Middle frontal gyrus (tissue), 1 donor: ENCODE measurements around the gene CRYL1.
A peak's percentile ranks its signal among the peaks of the same experiment; 100 is the strongest.

Source experiments
- DNase-seq: peaks from one replicate; pipeline ENCODE4 v3.0.0-alpha.2; 2015; ENCODE audit warnings: low spot score; ENCODE audit errors: extremely low spot score

CRYL1 gene, protein sequence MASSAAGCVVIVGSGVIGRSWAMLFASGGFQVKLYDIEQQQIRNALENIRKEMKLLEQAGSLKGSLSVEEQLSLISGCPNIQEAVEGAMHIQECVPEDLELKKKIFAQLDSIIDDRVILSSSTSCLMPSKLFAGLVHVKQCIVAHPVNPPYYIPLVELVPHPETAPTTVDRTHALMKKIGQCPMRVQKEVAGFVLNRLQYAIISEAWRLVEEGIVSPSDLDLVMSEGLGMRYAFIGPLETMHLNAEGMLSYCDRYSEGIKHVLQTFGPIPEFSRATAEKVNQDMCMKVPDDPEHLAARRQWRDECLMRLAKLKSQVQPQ

DNA sequence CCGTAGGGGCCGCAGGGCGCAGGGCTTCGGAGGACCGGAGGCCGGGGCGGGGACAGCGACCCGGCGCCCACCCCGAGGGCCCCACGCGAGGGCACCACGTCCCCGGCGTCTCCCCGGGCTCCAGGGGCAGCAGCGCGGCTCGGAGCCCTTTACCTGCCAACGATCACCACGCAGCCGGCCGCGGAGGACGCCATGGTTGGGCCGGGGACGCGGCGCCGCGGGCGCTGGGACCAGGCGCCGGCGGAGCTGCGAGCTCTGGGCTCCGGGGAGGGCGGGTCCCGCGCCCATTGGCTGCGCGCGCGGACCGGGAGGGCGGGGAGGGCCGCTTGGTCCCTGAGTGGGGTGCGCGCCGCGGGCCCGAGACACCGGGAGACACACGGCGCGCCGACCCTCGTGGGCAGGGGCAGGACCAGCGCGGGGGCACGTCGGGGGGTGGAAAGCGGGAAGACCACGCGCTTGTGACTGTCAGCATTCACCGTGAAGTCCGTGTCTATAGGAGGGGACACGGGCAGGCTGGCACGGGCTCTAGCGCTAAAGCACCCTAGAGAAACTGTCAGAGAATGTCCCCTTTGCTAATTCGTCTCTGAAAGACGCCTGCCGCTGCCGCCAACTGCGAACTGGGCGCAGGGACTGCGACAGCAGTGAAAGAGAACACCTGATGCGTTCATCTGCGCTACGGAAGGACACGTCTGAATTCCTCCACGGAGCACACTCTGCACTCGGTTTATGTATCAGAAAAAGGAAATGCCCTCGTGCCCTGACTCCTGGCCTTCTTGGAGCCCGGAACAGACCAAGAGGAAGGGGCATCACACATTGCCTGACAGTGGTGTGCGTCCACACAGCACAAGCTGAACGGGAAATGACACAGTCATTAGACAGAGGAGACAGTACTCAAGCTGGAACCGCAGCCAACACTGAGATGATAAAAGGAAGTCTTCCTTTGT lies at the start of gene CRYL1:
Gene CRYL1, minus strand, starts transcription at position 257 of the 944 bp plus-strand sequence. Its CDS starts 63 bp downstream, at position 194.
- DNase-seq = peak; percentile 68

DNA sequence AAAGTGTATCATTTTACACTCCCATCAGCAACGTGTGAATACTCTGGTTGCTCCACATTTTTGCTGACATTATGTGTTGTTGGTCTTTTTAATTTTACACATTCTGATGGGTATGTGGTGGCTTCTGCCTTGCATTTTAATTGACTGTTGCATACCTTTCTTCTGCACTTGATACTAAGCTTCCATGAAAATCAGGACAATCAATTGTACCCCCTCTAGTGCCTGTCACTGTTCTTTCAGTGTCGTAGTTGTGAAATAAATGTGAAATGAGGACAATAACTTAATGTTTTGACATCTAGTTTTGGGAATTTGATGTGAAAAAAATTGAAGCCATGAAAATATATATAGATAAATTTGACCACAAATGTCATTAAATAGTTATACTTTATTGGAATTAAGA lies 48.0 kb upstream of the CRYL1 start:
- no peak for DNase-seq

DNA sequence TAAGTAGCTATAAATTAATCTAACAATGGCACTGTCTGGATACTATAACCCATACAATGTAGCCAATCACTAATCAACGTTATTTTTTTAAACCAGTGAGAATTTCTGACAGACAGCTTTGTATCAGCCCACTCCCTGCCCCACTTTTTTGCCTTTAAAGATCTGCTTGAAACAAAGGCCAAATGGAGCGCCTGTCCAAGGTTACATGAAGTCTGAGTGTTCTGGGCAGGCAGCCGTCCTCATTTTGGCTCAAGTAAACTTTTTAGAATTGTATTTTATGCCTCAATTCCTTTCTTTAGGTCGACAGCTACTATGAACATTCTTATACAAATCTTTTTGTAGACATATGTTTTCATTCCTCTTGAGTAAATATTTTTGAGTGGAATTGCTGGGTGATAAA lies 47.5 kb upstream of the CRYL1 start:
- DNase-seq = no peak

DNA sequence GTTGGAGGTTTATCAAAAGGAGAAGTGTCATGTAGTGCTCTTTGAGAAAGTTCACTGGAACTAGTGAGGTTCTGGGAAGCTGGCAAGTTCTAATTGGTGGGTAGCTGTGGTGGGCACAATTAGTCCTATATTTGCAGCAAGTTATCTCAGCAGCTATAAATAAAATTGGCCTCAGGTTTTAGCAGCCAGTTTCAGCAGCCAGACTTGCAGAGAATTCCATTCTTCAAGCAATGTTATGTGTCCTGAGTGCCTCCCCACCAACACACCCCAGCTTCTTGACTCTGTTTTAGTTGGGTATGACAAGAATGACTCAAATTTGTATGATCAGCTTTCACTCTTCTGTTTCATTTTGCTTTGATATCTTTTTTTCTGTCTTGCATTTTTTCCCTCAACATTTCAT lies 46.0 kb upstream of the CRYL1 start:
- DNase-seq = no peak

DNA sequence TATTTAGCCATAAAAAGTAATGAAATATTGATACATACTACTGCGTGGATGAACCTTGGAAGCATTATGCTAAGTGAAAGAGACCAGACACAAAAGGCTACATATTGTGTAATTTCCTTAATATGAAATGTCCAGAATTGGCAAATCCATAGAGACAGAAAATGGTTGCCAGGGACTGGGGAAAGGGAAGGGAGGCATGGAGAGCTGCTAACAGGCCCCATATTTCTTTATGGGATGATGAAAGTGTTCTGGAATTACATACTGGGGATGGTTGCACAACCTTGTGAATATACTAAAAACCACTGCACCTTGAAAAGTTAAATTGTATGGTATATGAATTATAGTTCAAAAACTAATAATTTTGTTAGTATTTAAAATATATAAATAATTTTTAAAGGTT lies 44.9 kb upstream of the CRYL1 start:
- DNase-seq = no peak

DNA sequence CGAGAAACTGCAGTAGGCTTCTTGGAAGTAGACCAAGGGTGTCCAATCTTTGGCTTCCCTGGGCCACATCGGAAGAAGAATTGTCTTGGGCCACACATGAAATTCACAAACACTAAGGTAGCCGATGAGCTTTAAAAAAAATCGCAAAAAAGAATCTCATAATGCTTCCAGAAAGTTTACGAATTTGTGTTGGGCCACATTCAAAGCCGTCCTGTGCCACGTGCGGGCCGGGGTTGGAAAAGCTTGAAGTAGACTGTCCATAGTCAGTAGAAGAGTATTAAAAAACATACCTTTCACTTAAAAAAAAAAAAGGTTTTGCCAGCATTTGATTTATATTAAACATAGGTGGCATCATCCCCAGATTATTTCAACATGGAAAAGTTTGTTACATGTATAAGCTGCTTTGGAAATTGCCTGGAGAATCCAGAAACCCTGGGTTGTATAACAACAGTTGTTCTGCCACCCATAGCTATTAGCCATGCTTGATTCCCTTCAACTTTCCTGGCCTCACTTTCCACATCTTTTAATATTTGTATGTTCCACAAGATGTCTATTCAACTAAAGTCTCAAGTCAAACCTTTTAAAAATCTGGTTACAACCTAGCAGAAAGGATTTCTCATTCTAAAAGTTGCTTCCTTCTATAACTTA lies 42.3 kb upstream of the CRYL1 start:
- no peak for DNase-seq

DNA sequence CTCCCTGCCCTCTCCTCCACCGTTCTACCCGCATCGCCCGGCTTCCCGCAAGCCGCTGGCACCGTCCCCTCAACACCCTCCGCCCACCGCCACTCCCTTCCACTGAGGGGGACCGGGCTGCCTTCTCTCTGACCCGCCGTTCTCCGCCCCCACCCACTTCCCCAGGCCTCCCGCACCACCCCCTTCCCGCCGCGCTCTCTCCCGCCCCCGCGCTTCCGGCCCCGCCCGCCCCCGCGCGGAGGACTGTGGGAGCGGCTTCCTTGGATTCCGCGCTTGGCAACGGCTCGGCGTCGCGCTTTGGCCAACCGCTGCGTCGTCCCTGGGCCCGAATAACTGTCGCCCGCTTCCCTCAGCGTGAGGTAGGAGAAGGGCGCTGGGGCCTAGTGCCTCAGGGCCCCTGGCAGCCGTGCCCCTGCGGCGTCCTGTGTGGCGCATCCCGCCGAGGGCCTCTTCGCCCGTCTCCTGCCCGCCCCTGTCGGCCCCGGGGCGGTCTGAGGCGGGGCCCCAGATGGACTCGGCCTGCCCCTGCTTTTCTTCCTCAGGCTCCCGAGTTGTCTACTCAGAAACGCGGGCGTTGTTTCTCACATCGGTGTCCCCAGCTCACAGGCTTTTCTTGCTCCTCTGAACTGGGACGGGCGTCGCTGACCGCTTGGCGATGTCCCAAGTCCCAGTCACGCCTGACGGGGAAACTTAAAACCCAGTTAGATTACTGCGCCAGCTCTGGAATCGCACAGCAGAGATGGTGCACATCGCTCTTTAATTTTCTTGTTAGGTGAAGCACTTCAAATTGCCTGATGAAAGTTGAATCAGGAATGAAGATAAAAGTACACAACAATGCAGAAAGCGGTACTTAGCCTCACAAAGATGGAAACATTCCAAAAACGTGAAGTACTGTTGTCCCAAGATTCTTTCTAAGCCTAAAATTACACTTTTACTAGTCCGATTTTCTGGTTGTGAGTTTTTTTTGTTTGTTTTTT lies 41.5 kb upstream of the CRYL1 start, which contains the start of gene IFT88:
Gene IFT88, plus strand, starts transcription at position 260 of the 977 bp plus-strand sequence. CDS start 7,229 bp downstream, outside the sequence.
- DNase-seq = peak; percentile 64

DNA sequence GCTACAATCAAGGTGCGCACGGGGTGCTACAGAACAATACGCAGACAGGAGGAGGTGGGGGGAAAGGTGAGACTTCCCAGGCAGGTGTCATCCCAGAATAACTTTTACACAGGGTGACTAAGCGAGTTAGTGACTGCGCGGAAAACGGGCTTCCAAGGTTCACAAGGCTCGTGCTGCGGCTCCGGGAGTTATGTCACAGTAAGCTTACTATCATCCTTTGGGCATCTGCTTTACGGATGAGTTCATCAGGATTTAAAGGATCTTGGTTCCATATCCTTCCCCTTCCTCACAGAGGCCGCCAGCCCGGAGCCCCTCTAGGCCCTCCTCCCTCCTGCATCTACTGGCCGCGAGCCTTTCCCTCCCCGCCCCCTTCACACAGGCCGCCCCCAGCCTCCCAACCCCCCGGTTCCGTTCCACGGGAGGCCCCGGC lies 40.8 kb upstream of the CRYL1 start:
- DNase-seq = no peak

DNA sequence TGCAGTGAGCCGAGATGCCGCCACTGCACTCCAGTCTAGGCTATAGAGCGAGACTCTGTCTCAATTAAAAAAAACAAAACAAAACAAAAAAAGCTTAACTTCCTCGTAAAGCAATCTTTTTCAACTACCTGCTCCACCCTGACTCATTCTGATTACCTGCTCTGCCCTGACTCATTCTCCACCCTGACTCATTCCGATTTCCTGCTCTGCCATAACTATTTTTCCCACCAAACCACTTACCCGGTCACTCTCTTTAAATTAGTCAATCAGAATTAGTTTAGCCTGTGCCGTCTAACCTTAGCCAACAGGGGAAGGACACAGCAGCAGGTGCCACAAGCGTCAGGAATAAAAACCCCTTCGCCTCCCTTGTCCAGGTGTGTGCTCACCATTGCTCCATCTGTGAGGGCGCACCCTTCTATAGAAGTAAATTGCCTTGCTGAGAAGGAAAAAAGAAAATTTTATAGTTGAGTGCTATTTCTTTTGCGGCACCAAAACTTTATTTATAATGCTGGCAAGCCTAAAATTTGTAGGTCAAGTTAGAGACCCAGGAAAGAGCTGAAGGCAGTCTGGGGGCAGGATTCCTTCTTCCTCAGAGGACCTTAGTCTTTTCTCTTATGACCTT lies 39.6 kb upstream of the CRYL1 start:
- no peak for DNase-seq

DNA sequence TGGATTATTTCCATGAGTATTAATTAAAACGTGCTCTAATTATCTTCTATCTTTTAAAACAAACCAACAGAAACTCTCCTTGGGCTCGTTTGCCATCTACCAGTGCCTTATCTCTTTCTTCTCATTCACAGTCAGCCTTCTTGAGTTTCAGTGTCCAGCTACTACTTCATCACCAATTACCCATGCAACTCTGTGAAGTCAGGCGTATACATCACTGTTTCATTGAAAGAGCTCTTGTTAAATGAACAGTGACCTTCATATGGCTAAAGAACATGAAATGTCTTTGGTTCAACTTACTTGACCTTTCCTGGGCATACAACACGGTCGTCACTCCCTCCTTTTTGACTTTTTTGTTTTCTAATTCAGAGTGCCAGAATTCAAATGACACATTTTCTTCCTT lies 36.1 kb upstream of the CRYL1 start:
- no peak for DNase-seq

DNA sequence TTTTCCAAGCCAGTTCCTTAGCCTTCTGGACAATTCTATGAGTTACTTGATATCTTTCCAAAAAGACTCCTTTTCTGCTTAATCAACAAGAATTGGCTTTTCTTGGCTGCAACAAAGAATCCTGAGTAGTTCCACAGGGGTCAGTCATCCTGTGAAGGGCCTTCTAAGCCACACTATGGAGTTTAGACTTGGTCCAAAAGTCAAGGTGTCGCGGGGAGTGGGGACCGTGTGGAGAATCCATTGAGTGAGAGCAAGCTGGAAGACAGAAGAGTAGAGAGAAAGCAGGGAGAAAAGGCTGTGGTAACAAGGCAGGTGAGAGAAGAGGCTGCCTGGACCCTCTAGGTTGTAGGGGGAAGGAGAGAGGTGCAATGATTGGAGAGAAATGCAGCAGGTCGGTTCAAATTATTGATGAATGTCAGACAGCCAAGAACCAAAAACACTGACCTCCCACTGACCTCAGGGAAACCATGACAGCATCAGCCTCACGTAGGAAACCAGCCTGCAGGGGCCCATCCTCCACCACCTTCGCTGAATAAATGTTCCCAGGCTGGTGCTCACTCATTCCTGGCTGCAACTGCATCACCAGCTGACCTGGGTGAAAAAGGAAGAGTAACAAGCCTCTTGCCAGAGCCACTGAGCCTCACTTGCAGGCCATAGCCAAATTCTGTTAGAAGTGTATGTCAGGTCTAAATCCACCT lies 34.2 kb upstream of the CRYL1 start:
- no peak for DNase-seq

DNA sequence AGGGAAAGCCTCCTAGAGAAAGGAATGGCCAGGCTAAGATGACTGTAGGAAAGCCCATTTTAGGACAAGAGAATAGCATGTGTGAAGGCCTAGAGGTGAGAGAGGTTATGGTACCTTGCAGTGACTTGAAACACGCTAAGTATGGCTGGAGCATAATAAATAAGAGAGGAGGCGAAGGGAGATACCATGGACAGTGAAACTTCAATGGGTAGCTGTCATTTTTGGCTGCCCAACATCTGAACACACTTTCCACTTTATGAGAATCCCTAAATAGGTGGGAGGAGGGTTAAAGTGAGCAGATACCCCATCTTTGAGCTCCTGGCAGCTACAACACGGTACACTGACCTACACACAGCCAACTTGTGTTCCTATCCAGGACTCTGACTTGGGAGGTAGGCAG lies 33.3 kb upstream of the CRYL1 start:
- DNase-seq = no peak

DNA sequence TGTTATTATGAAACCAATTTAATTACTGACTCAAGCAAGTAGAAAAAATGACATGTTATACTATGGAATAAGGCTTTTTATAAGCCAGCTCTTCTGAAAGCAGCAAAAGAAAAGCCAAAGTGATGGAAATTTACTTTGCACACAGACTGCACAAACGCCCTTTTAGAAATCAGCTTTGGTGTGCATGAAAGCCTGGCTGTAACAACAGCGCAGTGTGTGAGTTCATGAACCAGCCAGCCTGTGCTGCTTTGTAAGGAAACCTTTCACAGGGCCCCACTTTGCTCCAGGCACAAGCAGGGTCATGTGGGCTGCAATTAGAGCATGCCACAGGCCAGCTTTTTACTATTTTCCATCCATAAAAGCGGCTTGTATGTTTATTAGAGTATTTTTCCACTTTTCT lies 27.7 kb upstream of the CRYL1 start:
- peak; percentile 76 for DNase-seq

DNA sequence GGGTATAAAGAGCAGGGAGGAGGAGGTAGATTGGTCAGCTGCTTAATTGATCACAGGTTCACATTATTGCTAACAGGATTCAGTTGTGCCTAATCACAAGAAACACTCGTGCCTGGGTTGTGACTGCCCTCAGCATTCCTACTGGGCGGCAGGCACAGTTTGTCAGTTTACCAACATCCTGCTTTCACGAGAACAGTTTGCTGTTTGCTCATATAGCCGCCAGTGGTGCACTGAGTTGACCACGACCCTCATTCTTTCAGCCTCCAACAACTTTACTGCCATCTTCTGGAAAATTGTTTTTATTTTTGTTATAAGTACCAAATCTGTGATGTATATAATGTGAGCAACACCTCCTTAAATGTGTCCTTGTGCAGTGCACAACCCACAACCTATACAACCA lies 25.1 kb upstream of the CRYL1 start:
- DNase-seq = no peak

DNA sequence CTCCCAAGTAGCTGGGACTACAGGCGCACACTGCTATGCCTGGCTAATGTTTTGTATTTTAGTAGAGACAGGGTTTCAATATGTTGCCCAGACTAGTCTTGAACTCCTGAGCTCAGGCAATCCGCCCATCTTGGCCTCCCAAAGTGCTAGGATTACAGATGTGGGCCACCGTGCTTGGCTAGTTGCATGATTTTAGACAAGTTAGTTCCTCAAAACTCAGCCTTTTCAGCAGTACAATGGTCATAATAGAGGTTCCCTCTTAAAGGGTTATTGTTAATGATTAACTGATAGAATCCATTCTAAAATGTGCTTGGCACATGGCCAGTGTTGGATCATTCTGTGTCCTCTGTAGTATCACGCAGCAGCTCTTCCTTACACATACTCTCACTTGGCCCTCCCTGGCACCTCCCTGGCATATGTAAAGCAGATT lies 21.8 kb upstream of the CRYL1 start:
- no peak for DNase-seq

DNA sequence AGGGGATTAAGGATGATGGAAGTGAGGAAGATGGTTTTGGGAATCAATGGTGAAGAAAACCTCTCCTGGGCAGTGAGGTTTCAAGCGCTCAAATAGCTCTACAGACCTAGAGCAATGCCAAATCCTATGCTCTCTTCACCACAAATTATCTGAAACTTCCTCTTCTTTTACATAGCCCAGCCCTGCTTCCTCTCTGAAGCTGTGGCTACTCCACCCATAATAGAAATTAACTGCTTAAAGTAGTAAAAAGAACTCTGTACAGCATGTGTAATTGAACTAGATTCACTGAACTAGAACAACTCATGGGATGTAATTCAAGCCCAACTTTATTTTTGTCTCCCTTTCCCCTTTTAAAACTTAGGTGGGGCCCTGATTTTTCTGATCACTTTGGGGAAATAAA lies 20.9 kb upstream of the CRYL1 start:
- no peak for DNase-seq

DNA sequence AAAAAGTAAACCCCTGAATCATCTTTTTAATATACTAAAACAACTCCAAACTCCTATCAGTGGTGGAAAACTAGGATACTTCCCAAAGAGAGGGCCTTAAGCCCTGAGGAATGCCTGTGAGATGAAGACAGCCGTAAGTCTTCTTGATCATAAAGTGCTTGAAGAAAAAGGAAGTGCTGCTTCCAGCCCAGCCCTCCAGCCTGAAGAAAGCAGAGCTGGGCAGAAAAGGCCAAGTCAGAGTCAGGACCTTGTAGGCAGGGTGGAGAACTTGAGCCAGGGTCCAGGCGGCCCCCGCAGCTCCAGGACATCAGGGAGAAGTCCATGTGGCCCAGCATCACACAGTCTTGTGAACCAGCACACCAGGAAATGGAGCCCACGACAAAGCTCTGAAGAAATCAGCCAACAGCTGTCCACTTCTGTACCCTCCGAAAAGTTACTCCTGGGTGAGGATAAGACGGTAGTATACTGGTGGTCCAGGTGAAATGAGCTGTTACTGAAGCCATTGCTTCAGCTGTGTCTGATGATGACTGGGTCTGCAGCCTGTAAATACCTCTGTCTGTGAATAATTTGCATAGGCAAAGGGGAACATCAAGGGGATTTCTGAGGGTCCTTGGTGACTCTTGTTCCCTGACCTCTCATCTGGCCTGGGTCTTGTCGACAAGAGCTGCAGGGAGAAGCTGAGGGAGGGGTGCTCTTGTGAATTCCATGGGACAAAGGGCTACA lies 18.7 kb upstream of the CRYL1 start:
- no peak for DNase-seq

DNA sequence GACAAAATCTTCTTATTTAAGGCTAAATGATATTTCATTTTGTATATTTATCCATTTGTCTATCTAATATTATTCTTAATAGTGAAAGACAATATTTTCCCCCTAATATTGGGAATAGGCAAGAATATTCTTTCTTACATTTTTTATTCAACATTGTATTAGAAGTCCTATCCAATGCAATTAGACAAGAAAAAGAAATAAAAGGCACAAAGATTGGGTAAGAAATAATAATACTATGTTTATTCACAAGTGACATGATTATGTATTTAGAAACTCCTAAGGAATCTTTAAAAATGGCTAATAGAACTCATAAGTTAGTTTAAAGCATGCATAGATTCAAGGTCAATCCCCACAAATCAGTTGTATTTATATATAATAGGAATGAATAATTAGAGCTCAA lies 11.3 kb upstream of the CRYL1 start:
- DNase-seq = no peak

DNA sequence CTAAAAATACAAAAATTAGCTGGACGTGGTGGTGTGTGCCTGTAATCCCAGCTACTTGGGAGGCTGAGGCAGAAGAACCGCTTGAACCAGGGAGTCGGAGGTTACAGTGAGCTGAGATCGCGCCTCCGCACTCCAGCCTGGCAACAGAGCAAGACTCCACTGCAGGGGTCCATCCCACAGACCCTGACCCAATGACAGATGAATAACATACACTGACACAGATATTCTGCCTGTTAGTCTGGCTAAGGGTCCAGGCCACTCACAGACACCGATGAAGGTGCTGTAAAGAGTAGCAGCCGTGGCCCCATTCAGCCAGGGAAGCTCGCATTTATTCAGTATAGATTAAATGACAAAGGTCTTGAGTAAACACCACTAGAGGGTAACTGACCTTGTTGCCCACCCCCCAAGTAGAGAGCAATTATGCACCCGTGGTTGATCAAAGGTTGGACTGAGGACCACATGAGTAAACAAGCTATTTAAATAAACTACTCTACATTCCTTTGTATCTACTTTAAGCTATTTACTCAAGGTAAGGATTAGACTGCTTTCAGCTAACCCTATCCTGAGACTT lies 8.5 kb upstream of the CRYL1 start:
- no peak for DNase-seq
